Heart right ventricle (tissue), 16 donors: Measurements from ENCODE around the gene TM2D3. TPM values are rescaled to one million over a fixed set of nuclear protein-coding genes. Genes with fewer than 3 reads are reported as not detected.

Source experiments
- ATAC-seq, 8 donors: fragments of 200-7000 bp; cut with Tn5 transposase; one replicate each; pipeline ENCODE4 v1.9.1; 2020; ENCODE audit warnings: mild to moderate bottlenecking in 8 of 8, moderate library complexity in 8 of 8, moderate number of reproducible peaks in 1 of 8
- DNase-seq, 2 donors: peaks; one replicate each; pipeline ENCODE4 v3.0.0-alpha.2; 2020
- H3K27ac ChIP-seq, 10 donors: fragments of 200-600 bp; sonication (generic) in 2 of 10; one replicate each; pipeline versions ENCODE4 v1.5.0 to v1.8.0; 2020 to 2022; ENCODE audit warnings: mild to moderate bottlenecking in 3 of 10
- H3K27me3 ChIP-seq, 7 donors: fragments of 200-600 bp; one replicate each; pipeline ENCODE4 v1.8.0; 2021 to 2022; ENCODE audit warnings: mild to moderate bottlenecking in 2 of 7
- H3K36me3 ChIP-seq, 9 donors: fragments of 200-600 bp; sonication (generic) in 1 of 9; one replicate each; pipeline versions ENCODE4 v1.5.0 to v1.8.0; 2020 to 2022; ENCODE audit warnings: mild to moderate bottlenecking in 2 of 9
- H3K4me1 ChIP-seq, 9 donors: fragments of 200-600 bp; sonication (generic) in 1 of 9; one replicate each; pipeline versions ENCODE4 v1.5.0 to v1.8.0; 2020 to 2022; ENCODE audit warnings: mild to moderate bottlenecking in 4 of 9
- H3K4me3 ChIP-seq, 10 donors: fragments of 200-600 bp; sonication (generic) in 2 of 10; one replicate each; pipeline versions ENCODE4 v1.5.0 to v1.8.0; 2020 to 2022; ENCODE audit warnings: mild to moderate bottlenecking in 7 of 10, moderate library complexity in 2 of 10
- H3K9me3 ChIP-seq, 11 donors: fragments of 200-600 bp in 10 of 11; sonication (generic) in 2 of 11; one replicate each; pipeline versions ENCODE4 v1.5.0 to v1.8.0; 2013 to 2022; ENCODE audit warnings: mild to moderate bottlenecking in 2 of 11, control low read depth in 1 of 11, moderate library complexity in 1 of 11
- WGBS, 2 donors: extraction: QIAGEN DNeasy Blood & Tissue Kit; methylation state at CpG; one replicate each; pipeline ENCODE4 v1.1.7; 2013; ENCODE audit warnings: inconsistent platforms in 1 of 2; 5-methylcytosine and 5-hydroxymethylcytosine counted together
- intact Hi-C, 10 donors: fragments of 100-400 bp; cut with DNase I; formaldehyde crosslinking; loops; one replicate each; pipeline versions ENCODE4 v1.11.1 to v1.14.2; 2022
- polyA plus RNA-seq, 2 donors: library from polyadenylated mRNA; stranded (reverse); fragments of 200-250 nt; gene quantifications; one replicate each; pipeline ENCODE4 v1.2.3, GENCODE V29; 2013
- total RNA-seq, 10 donors: library from RNA; stranded (reverse); fragmentation: NEBNext Ultra II Directional in 3 of 10; extraction: Animal tissue kit (Norgen Biotek cat#: 25700) in 3 of 10; gene quantifications; one replicate each; pipeline versions ENCODE4 v1.2.1 to v1.2.4, GENCODE V29; 2021 to 2023
- TF ChIP-seq, protein P1 (sequence below), 9 donors: fragments of 200-600 bp; sonication (generic) in 2 of 9; IDR thresholded peaks; one replicate each; pipeline versions ENCODE4 v1.5.0 to v1.8.0; 2021 to 2022; ENCODE audit warnings: antibody characterized with exemption in 9 of 9, mild to moderate bottlenecking in 5 of 9, moderate library complexity in 1 of 9
- donor health status: Arrhythmogenic right ventricular cardiomyopathy.
- donor health status: ischemic (EF 13 %, LVEDD 7.1; RV severe dilation, severe dysfunction).
- donor health status: healthy with polysubstance abuse.
- donor health status: DM: no; HTN: yes; CAD: no.
- donor health status: DM: no; HTN: no; CAD: no.
- donor health status: ischemic (EF 25% LVEDD 6.9; RV normal size, moderate dysfunction).
- donor health status: ischemic (EF 25% LVEDD 5.7; RV mildly dilated, moderate dysfunction).
- donor health status: healthy.
- donor health status: DM: yes; HTN: yes; CAD: no.
- donor health status: Ischemic cardiomyopathy.
- donor health status: ischemic (EF 35%, LVEDD 5.7; RV mildly dilated, moderate dysfunction).
- donor health status: nonischemic (EF 11% LVEDD 7.7; RV severe dilation, severe dysfunction).
- donor health status: DM: yes; HTN: yes; CAD: no.
- donor health status: PGD.
- donor health status: ischemic (EF 29% LVEDD 5.4; RV normal size, mild dysfunction).
- donor health status: nonischemic (EF 23%, LVEDD 6.1; RV moderate dilation, normal function).

Gene TM2D3
- total and polyA plus RNA-seq, 12 donors, result 38.2 to 61.6 (median 52.2) TPM

DNA sequence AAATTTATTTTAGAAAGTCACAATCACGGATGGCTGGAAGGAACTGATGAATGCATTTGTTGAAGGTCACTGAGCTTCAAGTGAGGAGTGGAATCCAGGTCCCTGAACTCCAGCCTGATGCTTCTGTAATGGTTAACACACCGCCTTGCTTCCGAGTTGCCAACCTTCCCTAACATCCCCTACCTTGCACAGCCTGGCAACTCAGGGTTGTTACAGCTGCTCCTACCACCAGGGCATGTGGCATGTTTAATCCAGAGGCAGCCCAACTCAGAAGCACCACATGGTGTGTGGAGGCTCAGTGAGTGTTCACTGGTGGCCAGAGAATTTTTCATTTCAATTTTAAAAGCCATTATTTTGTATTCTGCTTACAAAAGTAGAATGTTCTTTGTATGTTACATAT, 4.9 kb downstream of the TM2D3 start:
- no peak for DNase-seq
- Histone ChIP-seq H3K27ac (peak overlapping the region in 9 of 10 donors; percentile 3 to 76 (median 56)), H3K4me1 (peaks cover 7 to 50% (median 39%) of the 10 kb centered on the region in 9 donors), H3K4me3 (no peak overlapping the region), H3K36me3 (peaks cover 0 to 87% (median 36%) of the 10 kb centered on the region in 9 donors), H3K9me3 (no peaks in the 10 kb centered on the region), H3K27me3 (no peaks in the 10 kb centered on the region)
- intact Hi-C loops, result loop anchor here in 3 of 10 donors (10.0 kb wide), 4 partner anchors 102 to 202 kb away; no protein-coding TSS in a partner anchor
- 69% methylated on average over 3 of the region's 3 CpGs for WGBS, 2 donors
- no peak for ATAC-seq
- TF ChIP-seq, protein P1, sequence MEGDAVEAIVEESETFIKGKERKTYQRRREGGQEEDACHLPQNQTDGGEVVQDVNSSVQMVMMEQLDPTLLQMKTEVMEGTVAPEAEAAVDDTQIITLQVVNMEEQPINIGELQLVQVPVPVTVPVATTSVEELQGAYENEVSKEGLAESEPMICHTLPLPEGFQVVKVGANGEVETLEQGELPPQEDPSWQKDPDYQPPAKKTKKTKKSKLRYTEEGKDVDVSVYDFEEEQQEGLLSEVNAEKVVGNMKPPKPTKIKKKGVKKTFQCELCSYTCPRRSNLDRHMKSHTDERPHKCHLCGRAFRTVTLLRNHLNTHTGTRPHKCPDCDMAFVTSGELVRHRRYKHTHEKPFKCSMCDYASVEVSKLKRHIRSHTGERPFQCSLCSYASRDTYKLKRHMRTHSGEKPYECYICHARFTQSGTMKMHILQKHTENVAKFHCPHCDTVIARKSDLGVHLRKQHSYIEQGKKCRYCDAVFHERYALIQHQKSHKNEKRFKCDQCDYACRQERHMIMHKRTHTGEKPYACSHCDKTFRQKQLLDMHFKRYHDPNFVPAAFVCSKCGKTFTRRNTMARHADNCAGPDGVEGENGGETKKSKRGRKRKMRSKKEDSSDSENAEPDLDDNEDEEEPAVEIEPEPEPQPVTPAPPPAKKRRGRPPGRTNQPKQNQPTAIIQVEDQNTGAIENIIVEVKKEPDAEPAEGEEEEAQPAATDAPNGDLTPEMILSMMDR (IDR thresholded peaks at IDR 0.05), result no peak

DNA sequence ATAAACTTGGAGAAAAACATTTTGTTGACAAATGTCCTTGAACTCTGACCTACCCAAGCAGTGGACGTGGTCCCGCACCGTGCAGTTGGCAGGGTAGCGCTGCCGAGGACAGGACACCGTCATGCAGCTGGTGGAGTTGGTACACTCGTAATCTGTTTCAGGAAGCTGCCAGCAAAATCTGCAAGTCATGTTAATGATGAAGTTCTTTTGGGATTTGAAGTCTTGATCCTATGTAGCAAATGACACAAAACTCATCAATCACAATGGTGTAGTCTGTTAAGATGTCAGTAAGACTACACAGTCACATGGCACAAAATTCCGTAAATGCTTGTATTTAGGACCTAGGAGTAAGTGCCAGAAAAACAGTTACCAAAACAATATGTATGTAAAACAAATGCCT, 5.5 kb downstream of the TM2D3 start:
- Histone ChIP-seq H3K36me3 (peaks cover 0 to 93% (median 36%) of the 10 kb centered on the region in 9 donors), H3K27ac (peak overlapping the region in 9 of 10 donors; percentile 3 to 76 (median 56)), H3K9me3 (no peaks in the 10 kb centered on the region), H3K4me3 (no peak overlapping the region), H3K27me3 (no peaks in the 10 kb centered on the region), H3K4me1 (peaks cover 7 to 56% (median 44%) of the 10 kb centered on the region in 9 donors)
- peak; percentile 20 to 38 for DNase-seq
- intact Hi-C loops, result loop anchor here in 3 of 10 donors (10.0 kb wide), 4 partner anchors 102 to 202 kb away; no protein-coding TSS in a partner anchor
- TF ChIP-seq, protein P1 (IDR thresholded peaks at IDR 0.05), result no peak
- ATAC-seq, result peak; percentile 28 to 86 (median 76)
- WGBS, 2 donors, result 45 to 68% methylated on average over 8 of the region's 8 CpGs

- intact Hi-C loops, result loop anchor here in 8 of 10 donors (2.0 to 10.0 kb wide), 8 partner anchors 98 to 345 kb away; partner anchors contain the start of gene SNRPA1 (in 2 of the 8)
- H3K27me3 ChIP-seq, result no peaks in the 10 kb centered on the region
- peaks cover 0 to 91% (median 31%) of the 10 kb centered on the region in 9 donors for H3K36me3 ChIP-seq
- peaks cover 0 to 39% (median 27%) of the 10 kb centered on the region in 9 donors for H3K4me1 ChIP-seq
- H3K9me3 ChIP-seq, result no peaks in the 10 kb centered on the region
- DNase-seq (no peak), ATAC-seq (peak in 3 of 8 donors; percentile 19 to 32 (median 30))
- TF ChIP-seq, protein P1 (IDR thresholded peaks at IDR 0.05), result peak in 2 of 9 donors; percentile 9 to 15
- WGBS, 2 donors, result 57 to 63% methylated on average over 11 of the region's 11 CpGs
- H3K4me3 ChIP-seq, result no peak overlapping the region
- peak overlapping the region in 9 of 10 donors; percentile 0 to 81 (median 56) for H3K27ac ChIP-seq
Observed at GRCh38 chr15:101642361-101642760, 9.8 kb downstream of the TM2D3 start.

DNA sequence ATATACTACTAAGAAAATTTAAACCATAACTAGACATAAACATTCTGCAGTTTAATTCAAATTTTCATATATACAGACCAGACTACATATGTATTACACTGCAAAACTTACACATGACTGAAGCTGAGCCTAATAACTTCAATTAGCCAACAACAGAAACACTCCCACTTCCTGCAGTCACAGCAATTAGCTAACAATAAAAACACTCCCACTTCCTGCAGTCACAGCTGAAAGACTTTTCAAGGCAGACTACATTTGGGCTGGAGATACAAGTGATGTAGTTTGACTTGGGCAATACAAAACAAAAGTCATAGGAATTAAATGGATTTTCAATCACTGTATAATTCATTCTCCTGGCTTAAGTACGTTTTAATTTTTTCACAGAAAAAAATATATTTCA, 10.3 kb downstream of the TM2D3 start:
- 47 to 60% methylated on average over 1 of the region's 1 CpG for WGBS, 2 donors
- DNase-seq (no peak), ATAC-seq (peak in 7 of 8 donors; percentile 55 to 85 (median 74))
- TF ChIP-seq, protein P1 (IDR thresholded peaks at IDR 0.05), result no peak
- Histone ChIP-seq H3K4me1 (peaks cover 0 to 36% (median 23%) of the 10 kb centered on the region in 9 donors), H3K36me3 (peaks cover 0 to 86% (median 29%) of the 10 kb centered on the region in 9 donors), H3K27me3 (no peaks in the 10 kb centered on the region), H3K9me3 (no peaks in the 10 kb centered on the region), H3K27ac (peak overlapping the region in 9 of 10 donors; percentile 10 to 81 (median 56)), H3K4me3 (no peak overlapping the region)
- intact Hi-C loops, result loop anchor here (1.0 to 10.0 kb wide), 10 partner anchors 97 to 345 kb away; partner anchors contain the start of gene SNRPA1 (in 2 of the 10)
